ENCODE measurements around the gene IL17RE.

- TF ChIP-seq EZH2 (IDR thresholded peaks at IDR 0.05) (no peak), POLR2AphosphoS5 (IDR thresholded peaks at IDR 0.05; ENCODE audit: borderline replicate concordance, low read depth, low read length) (no peak), FOXP2 (optimal IDR thresholded peaks at IDR 0.05; ENCODE audit: control extremely low read depth, extremely low read length, insufficient read depth) (no peak)
Observed at GRCh38 chr3:9870978-9871377, 31.7 kb upstream of the IL17RE start.

All from SK-N-MC (cell line).